KOPT-K1 (cell line): ENCODE data around the gene DPP6.

Experiments
- H3K27ac ChIP-seq: fragments of 200-600 bp; sonication (generic); 2 replicates; pipeline ENCODE4 v1.5.1; 2016; ENCODE audit warnings: antibody characterized with exemption, mild to moderate bottlenecking, low read depth, low read length; ENCODE audit not compliant: poor library complexity, severe bottlenecking
- H3K36me3 ChIP-seq: fragments of 200-600 bp; sonication (generic); 2 replicates; pipeline ENCODE4 v1.5.1; 2017; ENCODE audit warnings: antibody characterized with exemption, mild to moderate bottlenecking, low read length, moderate library complexity; ENCODE audit not compliant: insufficient read depth
- H3K9me3 ChIP-seq: fragments of 200-600 bp; sonication (generic); 2 replicates; pipeline ENCODE4 v1.5.1; 2017; ENCODE audit warnings: antibody characterized with exemption, low read length, mild to moderate bottlenecking; ENCODE audit not compliant: insufficient read depth, poor library complexity, severe bottlenecking

DPP6 gene

DNA sequence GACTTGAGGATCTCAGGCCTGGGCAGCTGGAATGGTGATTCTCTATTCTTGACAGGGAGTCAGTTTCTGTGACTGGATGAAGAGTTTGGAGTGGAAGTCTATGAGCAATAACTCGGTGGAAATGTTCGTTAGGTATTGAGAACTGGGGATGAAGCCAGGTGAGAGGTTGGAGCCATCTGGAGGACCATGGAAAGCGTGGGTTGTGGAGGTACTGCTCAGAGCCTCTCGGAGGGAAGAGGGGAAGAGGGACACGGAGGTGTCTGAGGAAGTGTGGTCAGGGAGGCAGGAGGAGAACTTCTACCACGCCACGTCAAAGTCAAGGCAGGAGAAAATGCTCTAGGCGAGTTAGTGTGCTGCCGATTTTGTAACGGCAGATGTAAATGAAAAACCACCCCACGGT is 430.7 kb downstream of the DPP6 start:
- H3K36me3 ChIP-seq = no peaks in the 10 kb centered on the region
- no peak overlapping the region for H3K27ac ChIP-seq
- H3K9me3 ChIP-seq = no peaks in the 10 kb centered on the region

DNA sequence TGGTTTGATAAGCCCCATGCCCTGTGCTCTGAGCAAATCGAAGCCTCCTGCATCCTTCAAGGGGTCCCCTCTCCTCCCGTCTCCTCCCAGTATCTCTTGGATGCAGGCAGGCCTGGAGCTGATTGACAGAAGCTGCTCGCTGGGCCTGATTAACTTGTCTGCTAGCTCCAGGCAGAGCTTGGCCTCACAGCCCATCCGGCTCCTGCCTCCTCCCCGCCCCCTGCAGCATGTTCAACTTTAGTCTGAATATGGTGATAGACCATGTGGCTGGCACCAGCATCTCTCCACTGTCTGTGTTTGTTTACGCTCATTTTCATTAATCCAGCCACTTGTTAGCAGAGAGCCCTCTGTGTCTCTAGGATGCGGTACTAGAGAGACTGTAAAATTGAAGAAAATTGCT is 432.2 kb downstream of the DPP6 start:
- no peaks in the 10 kb centered on the region for H3K36me3 ChIP-seq
- H3K27ac ChIP-seq = no peak overlapping the region
- no peaks in the 10 kb centered on the region for H3K9me3 ChIP-seq

DNA sequence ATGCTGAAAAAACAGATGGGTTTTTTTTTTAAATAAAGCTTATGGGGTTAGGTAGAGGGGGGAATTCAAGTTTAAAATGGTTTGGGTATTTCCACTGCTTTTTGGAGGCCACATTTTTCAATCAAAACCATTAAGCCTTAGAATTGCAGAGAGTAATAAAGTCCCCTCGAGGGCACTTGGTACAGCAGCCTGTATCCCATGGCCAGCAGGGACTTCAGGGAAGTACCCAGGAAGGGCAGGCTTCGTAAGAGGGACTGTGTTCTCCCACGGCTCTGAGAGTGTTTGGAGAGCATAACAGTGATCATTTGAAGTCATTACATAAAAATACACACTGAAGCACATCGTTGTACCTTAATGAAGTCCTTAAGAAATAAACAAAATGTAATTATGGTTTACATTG is 432.7 kb downstream of the DPP6 start:
- Histone ChIP-seq H3K36me3 (no peaks in the 10 kb centered on the region), H3K27ac (no peak overlapping the region), H3K9me3 (no peaks in the 10 kb centered on the region)

DNA sequence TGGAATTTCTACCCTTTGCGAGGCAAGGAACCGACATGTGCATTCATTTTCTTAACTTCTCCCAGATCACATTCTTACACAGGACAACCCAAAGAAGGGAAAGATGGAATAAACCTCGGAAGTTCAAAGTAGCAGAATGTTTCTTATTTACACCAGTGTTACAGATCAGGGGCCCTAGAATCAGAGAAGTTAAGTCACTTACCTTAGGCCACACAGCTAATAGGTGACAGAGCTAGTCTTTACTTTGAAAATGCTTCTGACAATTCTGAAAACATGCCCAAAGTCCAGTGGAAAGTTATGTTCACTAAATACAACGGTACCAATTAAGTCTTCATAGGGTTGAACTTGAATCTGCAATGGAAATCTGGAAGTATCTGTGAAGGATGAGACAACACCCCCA is 437.7 kb downstream of the DPP6 start:
- no peak overlapping the region for H3K27ac ChIP-seq

DNA sequence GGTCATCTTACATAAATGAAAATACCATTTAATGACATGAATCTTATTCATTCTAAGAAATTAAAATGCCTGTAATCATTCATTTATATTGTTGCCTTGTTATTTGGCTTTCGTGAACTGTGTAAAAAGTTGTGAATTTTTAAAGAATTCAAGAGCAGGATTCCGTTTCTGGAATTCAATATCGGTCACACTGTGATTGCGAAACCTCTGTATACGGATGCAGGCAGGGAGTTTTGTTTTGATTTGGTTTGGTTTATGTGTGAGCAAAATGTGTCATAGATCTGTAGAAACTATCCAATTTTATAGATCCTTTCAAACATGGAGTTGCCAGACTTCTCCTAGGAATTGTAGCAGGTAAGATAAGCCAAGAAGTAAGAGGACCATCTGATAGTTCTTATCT is 441.4 kb downstream of the DPP6 start:
- Histone ChIP-seq H3K9me3 (no peaks in the 10 kb centered on the region), H3K27ac (no peak overlapping the region), H3K36me3 (no peaks in the 10 kb centered on the region)

More for the DNA sequence above, 437.7 kb downstream of the DPP6 start:
- no peaks in the 10 kb centered on the region for H3K9me3 ChIP-seq
- H3K36me3 ChIP-seq = no peaks in the 10 kb centered on the region

DNA sequence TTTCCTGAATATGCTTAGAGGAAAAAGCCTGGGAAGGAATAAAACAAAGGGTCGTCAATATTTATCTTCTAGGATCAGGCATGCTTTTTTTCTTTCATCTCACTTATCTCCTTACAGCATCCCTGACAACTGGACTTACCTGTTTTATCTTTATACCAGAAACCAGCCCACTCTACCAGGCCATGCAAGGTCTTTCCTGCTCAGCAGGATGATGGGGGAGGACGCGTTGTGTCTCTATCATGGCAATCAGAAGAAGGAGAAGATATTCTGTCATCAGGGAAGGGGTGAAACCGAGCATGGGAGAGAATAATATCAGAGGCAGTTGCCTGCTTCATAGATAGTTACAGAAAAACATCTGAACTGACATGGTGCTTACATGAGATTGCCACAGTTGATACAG is 445.6 kb downstream of the DPP6 start:
- H3K9me3 ChIP-seq = peaks cover 15% of the 10 kb centered on the region
- H3K36me3 ChIP-seq = no peaks in the 10 kb centered on the region
- no peak overlapping the region for H3K27ac ChIP-seq

DNA sequence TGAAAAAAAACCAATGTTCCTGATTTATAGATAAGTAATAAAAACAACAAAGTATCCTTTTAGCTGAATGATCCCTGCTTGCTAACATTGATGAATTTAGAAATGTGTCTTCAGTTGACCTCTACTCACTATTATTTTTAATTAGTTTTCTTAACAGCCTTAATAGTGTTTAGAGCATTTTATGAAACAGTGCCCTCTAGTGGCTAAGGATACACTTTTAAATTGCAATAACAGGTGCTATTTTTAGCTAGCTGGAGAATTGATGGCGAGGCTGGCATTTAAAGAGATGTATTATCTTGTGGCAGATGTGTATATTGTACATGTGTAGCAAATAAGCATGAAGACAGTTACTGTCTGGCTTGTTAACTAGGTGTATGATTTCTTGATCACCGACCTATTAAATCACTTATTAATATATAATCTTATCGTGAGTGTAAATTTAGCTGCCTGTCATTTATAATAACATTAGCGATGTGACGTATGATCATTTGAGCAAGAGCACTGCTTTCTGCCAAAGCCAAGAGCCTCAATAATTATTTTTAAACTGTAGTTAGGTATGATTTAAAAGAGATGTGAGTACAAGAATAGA is 451.9 kb downstream of the DPP6 start:
- H3K9me3 ChIP-seq = peaks cover 15% of the 10 kb centered on the region
- H3K36me3 ChIP-seq = no peaks in the 10 kb centered on the region
- no peak overlapping the region for H3K27ac ChIP-seq

DNA sequence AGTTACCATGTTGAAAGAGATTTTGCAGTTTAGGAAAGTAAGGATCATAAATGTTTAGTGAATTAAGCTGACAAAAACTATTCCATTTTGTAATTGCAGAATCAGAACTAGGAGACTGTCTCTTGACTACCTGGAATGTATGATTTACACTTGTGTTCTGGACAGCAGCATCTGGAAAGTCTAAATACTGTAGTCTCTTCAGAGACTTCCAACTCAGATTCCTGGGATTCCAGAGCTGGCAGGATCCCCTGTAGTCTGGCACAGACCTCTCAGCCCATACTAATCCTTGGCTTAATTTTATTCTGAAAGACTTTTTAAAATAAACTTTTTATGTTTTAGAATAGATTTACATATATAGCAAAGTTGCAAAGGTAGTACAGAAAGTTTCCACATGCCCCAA is 452.7 kb downstream of the DPP6 start:
- peaks cover 15% of the 10 kb centered on the region for H3K9me3 ChIP-seq
- H3K36me3 ChIP-seq = no peaks in the 10 kb centered on the region
- H3K27ac ChIP-seq = no peak overlapping the region

DNA sequence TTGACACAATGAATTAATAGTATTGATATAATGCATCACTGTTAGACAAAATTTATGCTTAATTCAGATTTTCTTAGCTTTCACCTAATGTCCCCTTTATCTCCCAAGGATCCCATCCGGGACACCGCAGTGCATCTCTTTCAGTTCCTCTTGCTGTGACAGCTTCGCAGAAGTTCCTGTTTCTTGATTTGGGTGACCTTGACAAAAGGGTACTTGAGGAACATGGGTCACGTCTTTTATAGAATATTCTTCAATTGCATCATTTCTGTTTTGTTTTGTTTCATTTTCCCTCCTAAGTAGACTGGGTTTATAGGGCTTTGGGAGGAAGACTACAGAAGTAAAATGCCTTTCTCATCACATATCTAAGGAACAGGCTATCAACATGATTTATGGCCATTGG is 453.2 kb downstream of the DPP6 start:
- Histone ChIP-seq H3K27ac (no peak overlapping the region), H3K9me3 (peaks cover 14% of the 10 kb centered on the region), H3K36me3 (no peaks in the 10 kb centered on the region)

DNA sequence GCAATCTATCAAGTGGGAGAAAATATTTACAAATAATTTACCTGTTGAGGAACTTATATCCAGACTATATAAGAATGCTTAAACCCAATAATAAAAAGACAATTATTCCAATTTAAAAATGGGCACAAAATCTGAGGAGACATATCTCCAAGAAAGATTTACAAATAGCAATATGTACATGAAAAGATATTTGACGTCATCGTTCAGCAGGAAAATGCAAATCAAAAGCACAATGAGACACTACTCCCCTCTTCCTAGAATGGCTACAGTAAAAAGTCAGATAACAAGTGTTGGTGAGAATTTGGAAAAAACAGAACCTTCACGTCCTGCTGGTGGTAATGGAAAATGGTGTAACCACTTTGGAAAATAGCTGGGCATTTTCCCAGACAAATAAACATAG is 457.0 kb downstream of the DPP6 start:
- H3K27ac ChIP-seq = no peak overlapping the region
- no peaks in the 10 kb centered on the region for H3K9me3 ChIP-seq
- H3K36me3 ChIP-seq = no peaks in the 10 kb centered on the region

DNA sequence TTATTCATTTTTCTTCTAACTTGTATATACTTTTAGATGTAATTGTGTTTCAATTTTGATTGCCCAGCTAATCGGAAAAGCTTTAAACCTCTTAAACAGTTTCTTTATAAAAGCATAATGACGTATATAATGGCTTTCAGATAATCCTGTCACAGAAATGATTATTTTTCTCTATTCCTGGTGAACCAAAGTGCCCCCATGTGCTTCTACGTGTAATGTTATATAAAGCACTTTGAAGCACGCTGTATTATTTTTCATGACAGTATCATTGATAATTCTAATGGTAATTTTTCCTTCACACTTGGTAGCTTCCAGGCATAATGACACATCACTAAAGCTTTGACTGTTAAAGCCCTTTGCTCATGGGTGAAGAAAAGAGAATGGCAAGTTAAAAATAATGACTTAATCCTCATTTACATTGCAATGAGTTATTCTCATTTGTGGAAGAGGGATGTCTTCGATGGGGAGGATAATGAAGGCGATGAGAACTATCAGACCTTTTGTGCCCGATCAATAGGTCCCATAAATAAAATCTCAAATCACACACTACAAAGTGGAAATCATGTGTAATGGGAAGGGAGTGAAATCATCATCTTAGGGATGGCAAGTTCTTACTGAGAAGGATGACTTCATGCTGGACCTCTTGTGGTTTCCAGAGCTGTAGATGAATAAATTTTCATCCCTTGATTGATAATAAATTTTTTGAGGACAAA is 460.1 kb downstream of the DPP6 start:
- H3K36me3 ChIP-seq = no peaks in the 10 kb centered on the region
- H3K9me3 ChIP-seq = no peaks in the 10 kb centered on the region
- no peak overlapping the region for H3K27ac ChIP-seq

DNA sequence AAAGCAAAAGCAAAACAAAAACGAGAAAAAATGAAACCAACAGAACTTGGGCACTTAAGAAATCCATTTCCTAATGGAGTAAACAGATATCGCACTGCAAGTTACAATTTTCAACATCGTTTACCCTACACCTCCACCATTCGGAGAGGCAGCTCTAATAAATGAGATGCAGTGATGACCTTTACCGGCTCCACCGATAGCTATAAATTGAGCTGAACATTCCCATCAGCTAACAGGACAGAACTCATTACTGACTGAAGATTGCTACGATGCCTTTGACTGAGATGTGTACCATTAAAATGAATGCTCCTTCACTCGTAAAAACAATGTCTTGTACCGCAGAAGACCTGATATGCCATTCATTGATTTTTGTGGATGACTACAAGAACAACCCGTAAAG is 465.6 kb downstream of the DPP6 start:
- no peak overlapping the region for H3K27ac ChIP-seq
- H3K9me3 ChIP-seq = no peaks in the 10 kb centered on the region
- no peaks in the 10 kb centered on the region for H3K36me3 ChIP-seq

DNA sequence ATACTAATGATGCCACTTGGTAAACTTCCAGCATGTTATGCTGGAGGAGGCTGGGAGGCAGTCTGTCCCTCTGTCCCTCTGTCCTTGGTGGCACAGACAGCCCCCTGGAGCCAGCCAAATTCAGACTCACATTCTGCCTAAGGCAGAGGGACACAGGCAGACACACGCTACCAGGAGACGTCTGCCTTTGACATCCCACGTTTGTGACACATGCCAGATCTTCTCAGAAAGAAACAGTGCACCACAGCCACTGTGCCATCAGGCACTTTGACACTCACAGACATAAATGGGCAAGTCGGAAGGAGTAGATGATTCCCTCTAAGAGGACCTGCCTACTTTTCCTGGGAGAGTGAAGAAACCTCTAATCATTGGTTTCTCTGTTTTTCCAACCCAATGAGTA is 467.0 kb downstream of the DPP6 start:
- Histone ChIP-seq H3K36me3 (no peaks in the 10 kb centered on the region), H3K9me3 (no peaks in the 10 kb centered on the region), H3K27ac (no peak overlapping the region)

DNA sequence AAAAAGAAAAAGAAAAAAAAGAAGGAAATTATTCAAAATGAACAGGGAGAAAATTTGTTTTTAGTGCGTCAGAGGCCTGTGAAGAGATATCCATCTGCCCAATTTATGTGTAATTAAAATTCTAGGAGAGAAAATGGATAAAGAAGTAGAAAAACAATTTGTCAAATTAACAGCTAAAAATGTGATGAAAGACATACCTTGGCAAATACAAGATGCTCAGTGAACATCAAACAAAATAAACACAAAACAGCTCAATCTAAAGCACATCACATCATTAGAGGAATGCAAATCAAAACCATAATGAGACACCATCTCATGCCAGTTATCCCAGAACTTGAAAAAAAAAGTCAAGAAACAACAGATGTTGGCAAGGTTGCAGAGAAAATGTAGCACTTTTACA is 477.9 kb downstream of the DPP6 start:
- no peak overlapping the region for H3K27ac ChIP-seq
- H3K36me3 ChIP-seq = no peaks in the 10 kb centered on the region
- no peaks in the 10 kb centered on the region for H3K9me3 ChIP-seq

DNA sequence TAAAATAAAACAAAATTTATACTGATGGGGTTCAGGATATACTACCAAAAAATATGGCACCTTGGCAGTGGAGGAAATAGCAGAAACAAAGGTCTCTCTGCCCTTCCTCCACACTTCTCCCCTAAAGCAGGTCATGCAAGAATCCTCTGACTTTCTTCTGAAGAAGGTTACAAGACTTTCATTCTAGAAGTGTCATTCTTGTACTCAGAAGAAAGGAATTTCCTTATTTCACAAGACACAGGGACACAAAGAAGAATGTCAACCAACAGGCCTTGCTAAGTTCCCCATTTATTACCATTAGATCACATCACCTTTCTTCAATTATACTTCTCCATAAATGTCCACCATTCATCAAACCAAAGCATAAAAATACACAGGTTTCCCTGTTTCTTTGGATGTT is 480.6 kb downstream of the DPP6 start:
- Histone ChIP-seq H3K36me3 (no peaks in the 10 kb centered on the region), H3K27ac (no peak overlapping the region), H3K9me3 (no peaks in the 10 kb centered on the region)

DNA sequence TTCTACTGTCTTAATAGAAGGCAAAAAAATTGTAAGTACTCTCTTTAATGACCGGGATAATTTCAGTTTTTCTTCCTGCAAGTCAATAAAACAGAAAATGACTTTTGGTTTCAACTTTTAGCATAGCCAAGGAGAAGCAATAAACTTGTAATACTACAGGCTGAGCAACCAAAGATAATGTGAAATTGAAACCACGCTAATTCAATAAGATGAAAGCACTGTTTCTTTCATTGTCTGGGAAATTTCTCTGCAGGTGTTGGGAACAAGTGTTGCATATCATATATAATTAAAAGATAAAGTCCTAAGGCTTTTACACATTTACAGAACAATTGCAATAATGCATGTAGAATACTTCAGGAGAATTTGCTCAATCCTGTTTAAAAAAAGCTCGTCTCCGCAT is 488.4 kb downstream of the DPP6 start:
- no peaks in the 10 kb centered on the region for H3K9me3 ChIP-seq
- H3K27ac ChIP-seq = no peak overlapping the region
- H3K36me3 ChIP-seq = no peaks in the 10 kb centered on the region
